ENCODE measurements around the gene CCDC152.
"Not testable (repeated sequence)": the region's sequence is repeated elsewhere in the genome, so short reads cannot be mapped to it uniquely, and the experiment has no call there.

The CCDC152 gene, protein sequence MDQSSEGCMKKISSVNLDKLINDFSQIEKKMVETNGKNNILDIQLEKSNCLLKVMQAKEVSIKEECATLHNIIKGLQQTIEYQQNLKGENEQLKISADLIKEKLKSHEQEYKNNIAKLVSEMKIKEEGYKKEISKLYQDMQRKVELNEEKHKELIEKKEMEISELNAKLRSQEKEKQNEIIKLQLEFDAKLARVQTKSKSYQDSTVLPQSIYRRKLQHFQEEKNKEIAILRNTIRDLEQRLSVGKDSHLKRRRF

DNA sequence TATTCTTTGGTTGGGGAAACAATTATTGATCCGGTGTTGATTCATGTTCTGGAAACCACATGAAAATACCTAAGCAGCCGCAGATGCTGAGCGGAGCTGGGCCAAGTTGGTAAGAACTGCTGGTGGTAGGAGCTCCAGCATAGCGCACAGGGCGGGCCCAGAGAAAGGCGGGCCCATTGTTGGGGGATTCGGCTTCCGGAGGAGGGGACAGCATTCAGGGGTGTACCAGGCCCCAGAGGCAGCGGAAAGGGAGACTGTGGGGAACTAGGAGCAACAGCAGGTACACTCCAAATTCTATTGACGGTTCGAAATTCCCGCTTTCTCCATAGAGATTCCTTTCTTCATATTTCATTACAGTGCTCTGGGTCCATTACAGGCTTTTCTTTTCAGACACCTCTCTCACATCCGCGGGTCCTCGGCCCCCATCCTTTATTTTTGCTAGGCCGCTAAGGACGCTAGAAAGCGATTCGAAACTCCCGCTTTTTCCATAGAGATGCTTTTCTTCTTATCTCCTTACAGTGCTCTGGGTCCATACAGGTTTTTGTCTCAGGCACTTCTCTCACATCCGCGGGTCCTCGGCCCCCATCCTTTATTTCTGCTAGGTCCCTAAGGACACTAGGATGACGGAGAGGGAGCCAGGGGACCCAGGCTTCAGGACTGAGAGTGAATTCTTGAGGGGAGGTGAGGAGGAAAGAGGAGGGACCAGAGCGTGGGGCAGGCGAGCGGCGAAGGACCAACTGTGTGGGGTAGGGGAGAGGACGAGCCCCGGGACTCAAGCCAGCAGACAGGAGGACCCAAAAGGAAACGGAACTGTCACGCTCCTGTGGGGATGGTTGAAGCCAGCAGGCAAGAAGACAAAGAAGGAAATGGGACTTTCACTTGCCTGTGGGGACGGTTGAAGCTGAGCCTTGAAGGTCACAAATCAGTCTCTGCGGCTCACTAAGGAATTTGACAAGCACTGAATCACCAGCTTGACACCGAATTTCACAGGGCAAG lies at the start of gene CCDC152:
TSS of gene CCDC152 (plus strand) at position 213 of the 996 bp plus-strand sequence. CDS start 2,304 bp downstream, outside the sequence.
- no peak for DNase-seq

DNA sequence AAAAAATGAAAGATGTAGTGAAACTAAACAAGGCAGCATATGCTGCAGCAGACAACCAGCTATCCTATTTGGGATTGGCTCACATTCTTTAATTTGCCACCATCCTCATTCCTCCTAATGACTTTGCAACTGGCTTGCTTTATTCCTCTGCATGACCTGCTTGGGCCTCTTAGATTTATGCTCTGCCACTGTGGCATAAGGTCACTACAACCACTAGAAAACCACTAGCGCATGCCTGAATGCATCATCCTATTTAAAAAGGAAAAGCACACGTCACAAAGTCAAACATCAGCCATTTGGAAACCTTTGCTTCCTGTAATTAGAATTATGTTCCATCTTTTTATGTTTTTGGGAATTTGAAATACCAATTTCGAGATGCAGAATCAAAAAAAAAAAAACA lies 40.8 kb upstream of the CCDC152 start:
- no peak for DNase-seq

DNA sequence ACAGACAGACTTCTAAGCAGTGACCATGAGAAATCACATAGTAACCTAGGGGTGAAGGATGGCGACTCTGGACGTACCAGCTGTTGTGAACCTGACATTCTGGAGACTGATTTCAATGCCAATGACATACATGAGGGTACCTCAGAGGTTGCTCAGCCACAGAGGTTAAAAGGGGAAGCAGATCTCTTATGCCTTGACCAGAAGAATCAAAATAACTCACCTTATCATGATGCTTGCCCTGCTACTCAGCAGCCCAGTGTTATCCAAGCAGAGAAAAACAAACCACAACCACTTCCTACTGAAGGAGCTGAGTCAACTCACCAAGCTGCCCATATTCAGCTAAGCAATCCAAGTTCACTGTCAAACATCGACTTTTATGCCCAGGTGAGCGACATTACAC lies 38.0 kb upstream of the CCDC152 start:
- peak in 1 of 2 experiments; percentile 7 for DNase-seq

DNA sequence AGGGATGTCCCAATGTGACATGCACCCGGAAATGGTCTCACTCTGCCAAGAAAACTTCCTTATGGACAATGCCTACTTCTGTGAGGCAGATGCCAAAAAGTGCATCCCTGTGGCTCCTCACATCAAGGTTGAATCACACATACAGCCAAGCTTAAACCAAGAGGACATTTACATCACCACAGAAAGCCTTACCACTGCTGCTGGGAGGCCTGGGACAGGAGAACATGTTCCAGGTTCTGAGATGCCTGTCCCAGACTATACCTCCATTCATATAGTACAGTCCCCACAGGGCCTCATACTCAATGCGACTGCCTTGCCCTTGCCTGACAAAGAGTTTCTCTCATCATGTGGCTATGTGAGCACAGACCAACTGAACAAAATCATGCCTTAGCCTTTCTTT lies 37.6 kb upstream of the CCDC152 start:
- DNase-seq = no peak

DNA sequence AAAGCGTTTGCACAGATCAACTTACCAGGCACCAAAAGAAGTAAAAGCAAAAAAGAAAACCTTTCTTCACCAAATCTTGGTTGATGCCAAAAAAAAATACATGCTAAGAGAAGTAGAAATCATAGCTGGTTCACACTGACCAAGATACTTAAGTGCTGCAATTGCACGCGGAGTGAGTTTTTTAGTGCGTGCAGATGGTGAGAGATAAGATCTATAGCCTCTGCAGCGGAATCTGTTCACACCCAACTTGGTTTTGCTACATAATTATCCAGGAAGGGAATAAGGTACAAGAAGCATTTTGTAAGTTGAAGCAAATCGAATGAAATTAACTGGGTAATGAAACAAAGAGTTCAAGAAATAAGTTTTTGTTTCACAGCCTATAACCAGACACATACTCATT lies 36.4 kb upstream of the CCDC152 start:
- DNase-seq = peak in 1 of 2 experiments; percentile 12

DNA sequence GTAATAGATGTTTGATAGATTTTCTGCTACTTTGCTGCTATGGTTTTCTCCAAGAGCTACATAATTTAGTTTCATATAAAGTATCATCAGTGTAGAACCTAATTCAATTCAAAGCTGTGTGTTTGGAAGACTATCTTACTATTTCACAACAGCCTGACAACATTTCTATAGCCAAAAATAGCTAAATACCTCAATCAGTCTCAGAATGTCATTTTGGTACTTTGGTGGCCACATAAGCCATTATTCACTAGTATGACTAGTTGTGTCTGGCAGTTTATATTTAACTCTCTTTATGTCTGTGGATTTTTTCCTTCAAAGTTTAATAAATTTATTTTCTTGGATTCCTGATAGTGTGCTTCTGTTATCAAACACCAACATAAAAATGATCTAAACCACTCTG lies 35.1 kb upstream of the CCDC152 start:
- DNase-seq = no peak

DNA sequence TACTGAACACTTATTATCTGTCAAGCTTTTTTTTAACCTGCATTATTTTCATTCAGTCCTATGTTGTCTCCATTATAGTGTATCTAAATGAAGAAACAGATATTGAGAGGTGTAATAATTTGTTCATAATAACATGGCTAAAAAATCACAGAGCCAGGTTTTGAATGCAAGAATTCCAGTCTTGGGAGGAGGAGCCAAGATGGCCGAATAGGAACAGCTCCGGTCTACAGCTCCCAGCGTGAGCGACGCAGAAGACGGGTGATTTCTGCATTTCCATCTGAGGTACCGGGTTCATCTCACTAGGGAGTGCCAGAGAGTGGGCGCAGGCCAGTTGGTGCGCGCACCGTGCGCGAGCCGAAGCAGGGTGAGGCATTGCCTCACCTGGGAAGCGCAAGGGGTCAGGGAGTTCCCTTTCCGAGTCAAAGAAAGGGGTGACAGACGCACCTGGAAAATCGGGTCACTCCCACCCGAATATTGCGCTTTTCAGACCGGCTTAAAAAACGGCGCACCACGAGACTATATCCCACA lies 22.0 kb upstream of the CCDC152 start:
- not testable (repeated sequence) for DNase-seq

DNA sequence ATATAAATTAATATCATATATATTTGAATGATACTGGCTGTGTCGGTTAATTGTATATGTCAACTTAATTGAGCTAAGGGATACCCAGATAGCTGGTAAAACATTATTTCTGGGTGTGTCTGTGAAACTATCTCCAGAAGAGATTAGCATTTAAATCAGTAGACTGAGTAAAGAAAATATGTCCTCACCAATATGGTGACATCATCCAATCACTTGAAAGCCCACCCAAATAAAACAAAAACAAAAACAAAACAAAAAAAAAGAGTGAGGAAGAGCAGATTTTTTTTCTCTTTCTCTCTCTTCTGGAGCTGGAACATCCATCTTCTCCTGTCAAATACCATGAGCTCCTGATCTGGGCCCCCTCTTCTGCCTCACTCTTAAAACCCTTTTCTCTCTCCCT lies 15.7 kb upstream of the CCDC152 start:
- no peak for DNase-seq

DNA sequence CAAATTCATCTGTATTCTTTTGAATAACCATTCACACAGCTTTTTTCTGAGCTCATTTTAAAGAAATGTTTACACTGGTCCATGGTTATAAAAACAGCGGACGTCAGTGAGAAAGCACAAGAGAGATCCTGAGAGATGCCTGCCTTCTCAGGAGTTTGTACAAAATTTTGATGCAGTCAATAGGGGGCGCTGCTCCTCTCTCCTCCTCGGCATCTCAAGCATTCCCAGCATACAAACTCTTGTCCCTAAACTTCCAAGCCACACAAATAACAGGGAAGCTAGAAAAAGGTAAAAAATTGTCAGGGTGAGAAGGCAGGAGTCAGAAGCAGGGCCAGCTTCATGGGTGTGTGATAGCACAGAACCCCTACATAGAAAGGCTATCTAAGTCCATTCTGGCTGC lies 11.2 kb upstream of the CCDC152 start:
- peak; percentile 12 to 26 for DNase-seq

DNA sequence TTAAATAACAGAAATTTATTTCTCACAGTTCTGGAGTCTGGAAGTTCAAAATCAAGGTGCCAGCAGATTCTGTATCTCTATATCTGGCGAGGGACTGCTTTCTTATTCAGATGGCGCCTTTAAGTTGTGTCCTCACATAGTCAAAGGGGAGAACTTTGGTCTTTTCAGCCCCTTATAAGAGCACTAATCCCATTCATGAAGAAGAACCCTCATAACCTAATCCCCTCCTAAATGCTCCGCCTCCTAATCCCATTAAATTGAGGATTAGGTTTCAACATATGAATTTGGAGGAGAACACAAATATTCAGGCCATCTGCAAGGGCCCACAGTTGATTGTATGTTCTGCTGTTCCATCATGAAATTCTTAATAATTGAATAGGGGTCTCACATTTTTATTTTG lies 10.8 kb upstream of the CCDC152 start:
- DNase-seq = no peak

DNA sequence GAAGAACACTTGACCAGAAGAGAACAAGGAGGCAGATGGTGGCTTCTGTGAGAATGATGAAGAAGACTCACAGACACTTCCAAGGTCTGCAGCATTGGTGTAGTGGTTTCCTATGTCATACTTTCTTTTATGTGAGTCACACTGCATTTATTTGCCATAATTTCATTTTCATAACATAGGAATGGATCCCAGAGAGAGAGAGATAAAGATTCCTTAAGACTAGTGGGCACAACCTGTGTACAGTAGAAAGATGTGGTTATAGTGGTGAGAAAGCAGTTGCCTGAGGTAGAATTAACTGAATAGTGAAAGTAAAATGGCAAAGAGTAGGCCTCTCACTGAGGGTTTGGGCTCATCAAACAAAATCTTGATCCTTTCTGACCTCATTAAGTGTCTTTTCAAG lies 7.6 kb upstream of the CCDC152 start:
- no peak for DNase-seq

DNA sequence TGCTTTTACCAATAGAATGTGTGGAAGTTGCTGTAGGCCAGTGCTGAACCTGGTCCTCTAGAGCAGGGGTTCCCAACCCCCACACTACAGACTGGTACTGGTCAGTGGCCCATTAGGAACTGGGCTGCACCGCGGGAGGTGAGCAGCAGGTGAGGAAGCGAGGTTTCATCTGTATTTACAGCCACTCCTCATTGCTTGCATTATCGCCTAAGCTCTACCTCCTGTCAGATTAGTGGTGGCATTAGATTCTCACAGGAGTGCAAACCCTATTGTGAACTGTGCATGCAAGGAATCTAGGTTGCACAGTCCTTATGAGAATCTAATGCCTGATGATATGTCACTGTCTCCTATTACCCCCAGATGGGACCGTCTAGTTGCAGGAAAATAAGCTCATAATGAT lies 6.1 kb upstream of the CCDC152 start:
- DNase-seq = no peak

DNA sequence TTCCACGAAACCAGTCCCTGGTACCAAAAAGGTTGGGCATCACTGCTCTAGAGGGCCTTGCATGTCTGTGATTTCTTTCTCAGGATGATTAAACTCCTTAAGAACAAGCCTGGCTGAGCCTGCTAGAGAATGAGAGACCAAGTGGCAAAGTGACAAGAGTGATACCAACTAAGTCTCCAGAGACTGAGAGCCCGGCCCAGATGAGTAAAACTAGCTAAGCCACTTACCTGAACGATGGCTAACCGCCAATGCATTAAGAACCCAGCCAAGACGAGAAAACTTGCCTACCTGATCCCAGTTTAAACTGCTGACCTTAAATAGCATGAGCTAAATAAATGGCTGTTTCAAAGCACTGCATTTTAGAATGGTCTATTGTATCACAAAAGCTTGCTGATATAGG lies 5.6 kb upstream of the CCDC152 start:
- DNase-seq = no peak

DNA sequence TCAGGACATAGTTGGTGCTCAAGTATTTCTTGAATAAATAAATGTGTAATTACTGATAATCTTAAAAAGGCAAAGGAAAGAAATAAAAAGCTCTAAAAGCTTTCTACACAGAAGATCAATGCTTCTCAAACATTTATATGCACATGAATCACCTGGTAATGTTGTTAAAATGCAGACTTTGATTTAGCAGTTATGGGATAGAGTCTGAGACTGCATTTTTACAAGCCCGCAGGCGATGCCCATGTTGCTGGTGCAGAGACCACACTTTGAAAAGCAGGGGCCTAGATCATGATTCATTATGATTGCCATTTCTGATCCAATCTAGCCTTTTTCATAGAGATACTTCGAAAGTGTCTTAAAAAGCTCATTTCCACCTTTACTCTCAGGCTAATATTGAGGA lies 3.5 kb upstream of the CCDC152 start:
- no peak for DNase-seq

DNA sequence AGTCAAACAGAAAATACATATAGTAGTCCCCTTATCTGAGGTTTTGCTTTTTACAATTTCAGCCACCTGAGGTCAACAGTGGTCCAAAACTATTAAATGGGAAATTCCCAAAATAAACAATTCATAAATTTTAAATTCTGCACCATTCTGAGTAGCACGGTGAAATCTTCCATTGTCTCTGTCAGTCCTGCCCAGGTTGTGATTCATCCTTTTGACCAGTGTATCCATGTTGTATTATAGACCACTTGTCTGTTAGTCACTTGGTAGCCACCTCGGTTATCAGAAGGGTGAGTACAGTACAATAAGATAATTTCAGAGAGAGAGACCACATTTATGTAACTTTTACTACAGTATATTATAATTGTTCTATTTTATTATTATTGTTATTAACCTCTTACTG lies 2.8 kb downstream of the CCDC152 start:
- no peak for DNase-seq

DNA sequence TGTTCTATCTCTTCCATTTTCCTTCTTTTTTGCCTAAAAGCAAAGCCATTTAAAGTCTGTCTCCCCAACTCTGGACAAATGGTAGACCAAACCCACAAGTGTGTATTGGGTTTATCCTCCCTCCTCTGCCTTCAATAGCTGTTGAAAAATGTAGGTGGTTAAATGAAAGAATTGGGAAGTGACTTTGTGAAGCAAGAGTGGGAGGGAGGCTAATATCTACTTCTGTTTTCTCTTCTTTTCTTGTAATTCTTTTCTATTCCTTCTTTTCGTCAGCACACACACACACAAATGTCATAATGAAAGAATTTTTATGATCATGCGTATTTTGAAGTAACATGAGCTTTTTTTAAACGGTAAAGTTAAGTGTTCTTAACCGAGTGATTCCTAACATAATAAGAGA lies 3.8 kb downstream of the CCDC152 start:
- DNase-seq = peak; percentile 6 to 38

DNA sequence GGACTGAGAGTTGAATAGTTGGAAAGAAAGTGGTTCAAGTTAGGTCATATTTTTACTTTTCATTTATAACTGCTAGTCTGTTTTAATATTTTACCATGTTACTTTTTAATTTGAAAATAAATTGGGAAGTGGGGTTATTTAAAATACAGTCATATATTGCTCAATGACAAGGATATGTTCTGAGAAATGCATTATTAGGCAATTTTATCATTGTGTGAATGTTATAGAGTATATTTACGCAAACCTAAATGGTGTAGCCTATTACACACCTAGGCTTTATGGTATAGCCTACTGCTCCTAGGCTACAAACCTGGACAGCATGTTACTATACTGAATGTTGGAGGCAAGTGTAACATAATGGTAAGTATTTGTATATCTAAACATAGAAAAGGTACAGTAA lies 5.2 kb downstream of the CCDC152 start:
- DNase-seq = no peak

DNA sequence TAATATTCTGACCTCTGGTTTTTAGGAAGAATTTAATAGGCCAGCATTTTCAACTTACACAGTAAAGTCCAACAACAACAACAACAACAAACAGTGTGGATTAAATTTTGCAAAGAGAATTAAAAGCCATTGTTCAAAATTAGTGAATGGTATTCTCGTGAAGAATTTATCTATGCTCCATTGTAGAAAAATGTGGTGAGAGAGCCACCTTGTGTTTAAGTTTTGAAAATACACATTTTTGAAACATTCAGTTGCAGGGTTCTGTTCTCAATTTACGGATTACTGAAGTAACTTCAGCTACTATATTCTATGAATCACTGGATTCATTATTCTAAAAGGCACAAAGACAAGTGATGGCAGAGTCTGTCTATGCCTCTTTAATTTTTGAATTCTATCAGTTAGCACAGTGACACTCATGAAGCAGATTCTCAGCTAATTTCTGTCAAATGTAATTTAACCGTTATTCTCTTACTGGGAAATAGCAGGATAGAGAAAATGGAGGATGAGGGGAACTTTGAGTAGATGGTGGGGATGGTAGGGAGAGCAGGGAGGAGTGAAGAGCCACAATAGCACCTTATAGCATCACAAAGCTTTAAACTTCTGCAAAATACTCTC lies 11.0 kb downstream of the CCDC152 start:
- DNase-seq = peak; percentile 71 to 79

DNA sequence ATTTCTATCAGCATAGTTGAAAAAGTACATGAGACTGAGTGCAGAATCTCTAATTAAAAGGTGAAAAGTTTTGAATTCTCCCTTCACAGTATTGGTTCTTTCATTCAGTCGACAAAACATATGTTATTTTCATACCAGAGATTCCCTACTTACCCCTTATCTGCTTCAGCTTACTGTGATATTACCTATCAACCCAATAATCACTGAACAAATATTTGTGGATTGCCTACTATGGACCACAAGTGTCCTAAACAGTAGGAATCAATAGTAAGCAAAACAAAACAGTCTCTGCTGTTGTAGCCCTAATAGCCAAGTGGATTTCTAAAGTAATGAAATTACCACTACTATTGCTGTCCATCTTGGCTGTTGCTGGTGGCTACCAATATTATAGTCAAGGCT lies 11.5 kb downstream of the CCDC152 start:
- no peak for DNase-seq

DNA sequence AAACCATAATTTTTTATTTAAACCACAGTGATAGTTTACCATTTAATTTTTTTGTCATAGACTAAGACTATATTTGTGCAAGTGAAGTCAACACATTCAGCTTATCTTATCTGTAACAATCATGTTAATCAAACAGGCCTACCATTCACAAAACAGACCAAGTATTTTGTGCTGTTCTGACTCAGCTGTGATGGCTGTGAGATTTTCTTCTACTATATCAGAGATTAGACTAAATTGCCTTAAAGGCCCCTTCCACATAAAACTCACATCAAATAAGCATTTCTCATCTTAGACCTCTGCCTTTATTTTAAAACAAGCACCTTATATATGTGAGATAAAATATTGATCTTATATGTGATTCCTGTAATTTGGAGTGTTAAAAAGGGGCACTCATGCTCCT lies 13.4 kb downstream of the CCDC152 start:
- DNase-seq = no peak

DNA sequence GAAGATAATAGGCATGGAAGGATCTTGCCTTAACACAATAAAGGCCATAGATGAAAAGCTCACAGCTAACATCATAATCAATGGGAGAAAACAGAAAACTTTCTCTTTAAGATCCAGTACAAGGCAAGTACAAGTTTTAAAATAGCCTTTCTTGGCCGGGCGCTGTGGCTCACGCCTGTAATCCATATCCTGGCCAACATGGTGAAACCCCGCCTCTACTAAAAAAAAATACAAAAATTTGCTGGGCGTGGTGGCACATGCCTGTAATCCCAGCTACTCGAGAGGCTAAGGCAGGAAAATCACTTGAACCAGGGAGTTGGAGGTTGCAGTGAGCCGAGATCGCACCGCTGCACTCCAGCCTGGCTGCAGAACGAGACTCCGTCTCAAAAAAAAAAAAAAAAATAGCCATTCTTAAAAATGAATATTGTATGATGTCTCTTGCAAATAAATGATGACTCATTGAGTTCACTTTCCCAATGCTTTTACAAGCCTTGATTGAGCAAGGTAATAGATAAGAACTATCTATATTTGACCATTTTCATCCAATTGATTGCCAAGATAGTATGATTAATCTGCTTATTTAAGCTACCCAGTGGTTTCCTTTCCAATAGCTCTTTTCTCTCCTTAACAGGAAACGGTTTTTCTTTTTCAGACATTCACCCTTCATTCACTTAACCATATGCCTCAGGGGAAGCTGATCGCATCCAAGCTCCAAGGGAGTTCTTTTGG lies 15.8 kb downstream of the CCDC152 start:
- no peak for DNase-seq

DNA sequence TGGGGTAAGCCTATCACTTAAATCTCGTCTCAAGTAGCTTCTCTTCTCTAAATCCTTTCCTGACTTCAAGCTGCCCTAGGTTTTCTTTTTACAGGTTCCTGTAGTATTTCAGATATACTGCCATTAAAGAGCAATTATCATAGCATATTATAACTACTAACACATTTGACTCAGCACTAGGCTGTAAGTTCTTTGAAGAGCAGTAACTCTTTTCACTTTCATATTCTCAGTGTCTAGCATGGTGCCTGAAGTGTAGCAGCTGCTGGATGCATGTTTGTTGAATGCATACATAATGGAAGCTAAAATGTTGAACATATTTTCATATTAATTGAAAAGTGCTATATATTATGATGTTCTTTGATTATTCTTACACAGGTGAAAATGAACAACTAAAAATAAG lies 22.5 kb downstream of the CCDC152 start:
- no peak for DNase-seq

DNA sequence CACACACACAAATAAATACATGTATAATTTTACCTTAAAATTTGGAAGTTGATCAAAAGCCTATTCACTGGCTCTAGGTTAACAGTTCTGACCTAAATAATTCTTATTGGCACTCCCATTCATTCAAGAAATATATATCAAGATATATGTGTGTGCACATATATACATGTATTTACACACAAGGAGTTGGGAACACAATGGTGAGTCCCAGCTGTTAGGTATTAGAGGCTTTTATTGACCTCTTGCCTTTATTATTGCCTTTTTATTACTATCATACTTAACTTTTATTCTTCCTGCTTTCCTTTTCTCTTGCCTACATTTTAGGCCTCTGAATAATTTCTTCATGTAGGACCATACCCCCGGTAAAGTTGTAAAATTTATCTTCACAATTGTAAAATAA lies 25.0 kb downstream of the CCDC152 start:
- no peak for DNase-seq

Data from Kasumi-1 (cell line).